ENCODE results near the gene TPCN2. TPM values are rescaled to one million over a fixed set of nuclear protein-coding genes. Genes with fewer than 3 reads are reported as not detected.
"Not testable (repeated sequence)": the region's sequence is repeated elsewhere in the genome, so short reads cannot be mapped to it uniquely, and the experiment has no call there.

TPCN2 gene
- total RNA-seq, result 10 to 100 TPM; 14.5 to 21.1 TPM

- H3K4me1 ChIP-seq, result no peaks in the 10 kb centered on the region
- DNase-seq, result peak; percentile 93
- peak within 1 kb of the TSS; percentile 74 to 100 for H3K9ac ChIP-seq (ENCODE audit: low read depth in 2 of 2, low read length in 2 of 2)
- no peaks in the 10 kb centered on the region for H3K27me3 ChIP-seq
- no peaks in the 10 kb centered on the region for H3K36me3 ChIP-seq
- peak within 1 kb of the TSS; percentile 75 for H3K27ac ChIP-seq
- intact Hi-C loops (cut with DNase I), result no loop called here
- TF ChIP-seq CTCF (IDR thresholded peaks at IDR 0.05), result no peak
- H3K4me3 ChIP-seq, result peak within 1 kb of the TSS; percentile 75
- H3K9me3 ChIP-seq, result no peaks in the 10 kb centered on the region
These were observed at the start of gene TPCN2 for GRCh38 chr11:69048694-69049489. TSS of gene TPCN2 (plus strand) at chr11:69048932. CDS start at chr11:69048998, 66 bp downstream.

- TF ChIP-seq CTCF (IDR thresholded peaks at IDR 0.05), result no peak
- DNase-seq, result peak; percentile 12
- Histone ChIP-seq H3K4me1 (no peaks in the 10 kb centered on the region), H3K36me3 (no peaks in the 10 kb centered on the region), H3K9ac (ENCODE audit: low read depth in 2 of 2, low read length in 2 of 2) (no peak overlapping the region), H3K27ac (no peak overlapping the region), H3K9me3 (no peaks in the 10 kb centered on the region), H3K27me3 (no peaks in the 10 kb centered on the region), H3K4me3 (no peak overlapping the region)
- intact Hi-C loops (cut with DNase I), result no loop called here
These were observed 49.5 kb upstream of the TPCN2 start for GRCh38 chr11:68999093-68999747.

- H3K9ac ChIP-seq (ENCODE audit: low read depth in 2 of 2, low read length in 2 of 2); H3K4me1 ChIP-seq; H3K9me3 ChIP-seq; H3K4me3 ChIP-seq; H3K36me3 ChIP-seq; intact Hi-C loops (cut with DNase I); H3K27me3 ChIP-seq: not testable (repeated sequence)
- DNase-seq, result peak; percentile 7
- H3K27ac ChIP-seq, result peak overlapping the region; percentile 53
These were observed 48.9 kb upstream of the TPCN2 start for GRCh38 chr11:68999748-69000355.

GRCh38 chr11:69000391-69000790, 48.3 kb upstream of the TPCN2 start:
- H3K27ac ChIP-seq, result peak overlapping the region; percentile 53
- no peaks in the 10 kb centered on the region for H3K9me3 ChIP-seq
- H3K36me3 ChIP-seq, result no peaks in the 10 kb centered on the region
- DNase-seq, result no peak
- H3K4me3 ChIP-seq, result no peak overlapping the region
- intact Hi-C loops (cut with DNase I), result no loop called here
- TF ChIP-seq CTCF (IDR thresholded peaks at IDR 0.05), result no peak
- no peaks in the 10 kb centered on the region for H3K27me3 ChIP-seq
- H3K4me1 ChIP-seq, result no peaks in the 10 kb centered on the region
- no peak overlapping the region for H3K9ac ChIP-seq (ENCODE audit: low read depth in 2 of 2, low read length in 2 of 2)

GRCh38 chr11:69000831-69001242, 47.9 kb upstream of the TPCN2 start:
- TF ChIP-seq CTCF (IDR thresholded peaks at IDR 0.05), result no peak
- Histone ChIP-seq H3K36me3 (no peaks in the 10 kb centered on the region), H3K9ac (ENCODE audit: low read depth in 2 of 2, low read length in 2 of 2) (peak overlapping the region in 1 of 2 donors; percentile 29), H3K4me3 (no peak overlapping the region), H3K4me1 (no peaks in the 10 kb centered on the region), H3K27ac (peak overlapping the region; percentile 44), H3K9me3 (no peaks in the 10 kb centered on the region), H3K27me3 (no peaks in the 10 kb centered on the region)
- DNase-seq, result peak; percentile 30
- intact Hi-C loops (cut with DNase I), result no loop called here

All from colonic mucosa (tissue), 4 donors.